HepG2 (cell line): Measurements from ENCODE around the gene TMC4. TPM values are rescaled to one million over a fixed set of nuclear protein-coding genes. Genes with fewer than 3 reads are reported as not detected.

ENCODE experiments used
- AGO1 ChIP-seq: fragments of 200-400 bp; formaldehyde crosslinking; IDR thresholded peaks from 2 replicates; pipeline ENCODE4 v1.6.1; 2017; ENCODE audit warnings: mild to moderate bottlenecking, low read depth, low read length, moderate library complexity; ENCODE audit not compliant: poor library complexity, severe bottlenecking
- AKAP8 ChIP-seq: sonication (generic); formaldehyde crosslinking; IDR thresholded peaks from 2 replicates; pipeline ENCODE4 v1.5.1; 2020; ENCODE audit warnings: mild to moderate bottlenecking, missing genetic modification reagents
- DR1 ChIP-seq: sonication (generic); formaldehyde crosslinking; IDR thresholded peaks from 2 replicates; pipeline ENCODE4 v1.8.0; 2021; ENCODE audit warnings: mild to moderate bottlenecking, missing genetic modification reagents, inconsistent platforms
- GMEB1 ChIP-seq: sonication (generic); formaldehyde crosslinking; IDR thresholded peaks from 2 replicates; pipeline ENCODE4 v1.5.1; 2020; ENCODE audit warnings: missing genetic modification reagents, mild to moderate bottlenecking, borderline replicate concordance
- HOXD1 ChIP-seq: sonication (generic); formaldehyde crosslinking; IDR thresholded peaks from 2 replicates; pipeline ENCODE4 v1.5.0; 2020; ENCODE audit warnings: missing genetic modification reagents
- PPARG ChIP-seq: conservative IDR thresholded peaks from 2 replicates; pipeline ENCODE4 v1.6.1; 2016; ENCODE audit warnings: missing biosample characterization, missing genetic modification reagents
- PTBP1 ChIP-seq: fragments of 200-400 bp; formaldehyde crosslinking; IDR thresholded peaks from 2 replicates; pipeline ENCODE4 v1.6.1; 2018; ENCODE audit warnings: low read length, low read depth; ENCODE audit not compliant: poor library complexity, severe bottlenecking
- SIN3B ChIP-seq: fragments of 150-350 bp; IDR thresholded peaks from 2 replicates; pipeline ENCODE4 v1.6.1; 2014; ENCODE audit warnings: low read length
- YEATS2 ChIP-seq: sonication (generic); formaldehyde crosslinking; IDR thresholded peaks from 2 replicates; pipeline ENCODE4 v1.4.0; 2020; ENCODE audit warnings: missing genetic modification reagents, borderline replicate concordance
- ZNF256 ChIP-seq: sonication (generic); formaldehyde crosslinking; conservative IDR thresholded peaks from 2 replicates; pipeline ENCODE4 v1.4.0; 2020; ENCODE audit warnings: missing genetic modification reagents
- ZNF326 ChIP-seq: sonication (generic); formaldehyde crosslinking; IDR thresholded peaks from 2 replicates; pipeline ENCODE4 v1.4.0; 2020; ENCODE audit warnings: missing genetic modification reagents, borderline replicate concordance
- ZNF709 ChIP-seq: sonication (generic); formaldehyde crosslinking; IDR thresholded peaks from 2 replicates; pipeline ENCODE4 v1.5.0; 2020; ENCODE audit warnings: mild to moderate bottlenecking, missing genetic modification reagents
- ZNF749 ChIP-seq: sonication (generic); formaldehyde crosslinking; IDR thresholded peaks from 2 replicates; pipeline ENCODE4 v1.8.0; 2022; ENCODE audit warnings: mild to moderate bottlenecking, missing genetic modification reagents, moderate library complexity, borderline replicate concordance
- ZNF781 ChIP-seq: sonication (generic); formaldehyde crosslinking; IDR thresholded peaks from 2 replicates; pipeline ENCODE4 v1.5.1; 2020; ENCODE audit warnings: borderline replicate concordance, mild to moderate bottlenecking, missing genetic modification reagents; ENCODE audit errors: not compliant biosample characterization
- polyA plus RNA-seq, 8 experiments: library from polyadenylated mRNA; depleted of rRNA in 3 of 8; stranded (reverse) in 7 of 8; unstranded in 1 of 8; fragments of >200 nt; fragmentation: Illumina TruSeq in 4 of 8; extraction: Trizol in 4 of 8; gene quantifications; 2 replicates each; pipeline versions ENCODE4 v1.2.1 to v1.2.3, GENCODE V29; 2011 to 2016; ENCODE audit warnings: low read depth in 4 of 8, missing spikeins in 1 of 8, mixed read lengths in 1 of 8; ENCODE audit not compliant: insufficient read depth in 1 of 8
- total RNA-seq, 5 experiments: library from RNA; depleted of rRNA; stranded (reverse); fragments of >200 nt; fragmentation: Illumina TruSeq; extraction: Trizol; gene quantifications; 2 replicates each; pipeline ENCODE4 v1.2.3, GENCODE V29; 2016; ENCODE audit warnings: low read depth in 1 of 5
- TF ChIP-seq, protein P1 (sequence below): sonication (generic); formaldehyde crosslinking; IDR thresholded peaks from 2 replicates; pipeline ENCODE4 v1.5.1; 2020; ENCODE audit warnings: mild to moderate bottlenecking, missing genetic modification reagents
- TF ChIP-seq, protein P2 (sequence below): sonication (generic); formaldehyde crosslinking; IDR thresholded peaks from 2 replicates; pipeline ENCODE4 v1.8.1; 2023; ENCODE audit warnings: mild to moderate bottlenecking, moderate library complexity, missing genetic modification reagents
- TF ChIP-seq, protein P3 (sequence below): sonication (generic); formaldehyde crosslinking; IDR thresholded peaks from 2 replicates; pipeline ENCODE4 v1.5.1; 2020; ENCODE audit warnings: missing genetic modification reagents, mild to moderate bottlenecking, borderline replicate concordance
- TF ChIP-seq, protein P4 (sequence below): sonication (generic); formaldehyde crosslinking; IDR thresholded peaks from 2 replicates; pipeline ENCODE4 v1.4.0; 2020; ENCODE audit warnings: missing genetic modification reagents, borderline replicate concordance

The TMC4 gene
- total and polyA plus RNA-seq, 2 of the 13 experiments (the other 11 are each of a cell fraction or from before 2014, with no cell fraction given), result 0.13 to 0.24 TPM

GRCh38 chr19:54209058-54209810, 36.3 kb upstream of the TMC4 start (continued):
- TF ChIP-seq, protein P1, sequence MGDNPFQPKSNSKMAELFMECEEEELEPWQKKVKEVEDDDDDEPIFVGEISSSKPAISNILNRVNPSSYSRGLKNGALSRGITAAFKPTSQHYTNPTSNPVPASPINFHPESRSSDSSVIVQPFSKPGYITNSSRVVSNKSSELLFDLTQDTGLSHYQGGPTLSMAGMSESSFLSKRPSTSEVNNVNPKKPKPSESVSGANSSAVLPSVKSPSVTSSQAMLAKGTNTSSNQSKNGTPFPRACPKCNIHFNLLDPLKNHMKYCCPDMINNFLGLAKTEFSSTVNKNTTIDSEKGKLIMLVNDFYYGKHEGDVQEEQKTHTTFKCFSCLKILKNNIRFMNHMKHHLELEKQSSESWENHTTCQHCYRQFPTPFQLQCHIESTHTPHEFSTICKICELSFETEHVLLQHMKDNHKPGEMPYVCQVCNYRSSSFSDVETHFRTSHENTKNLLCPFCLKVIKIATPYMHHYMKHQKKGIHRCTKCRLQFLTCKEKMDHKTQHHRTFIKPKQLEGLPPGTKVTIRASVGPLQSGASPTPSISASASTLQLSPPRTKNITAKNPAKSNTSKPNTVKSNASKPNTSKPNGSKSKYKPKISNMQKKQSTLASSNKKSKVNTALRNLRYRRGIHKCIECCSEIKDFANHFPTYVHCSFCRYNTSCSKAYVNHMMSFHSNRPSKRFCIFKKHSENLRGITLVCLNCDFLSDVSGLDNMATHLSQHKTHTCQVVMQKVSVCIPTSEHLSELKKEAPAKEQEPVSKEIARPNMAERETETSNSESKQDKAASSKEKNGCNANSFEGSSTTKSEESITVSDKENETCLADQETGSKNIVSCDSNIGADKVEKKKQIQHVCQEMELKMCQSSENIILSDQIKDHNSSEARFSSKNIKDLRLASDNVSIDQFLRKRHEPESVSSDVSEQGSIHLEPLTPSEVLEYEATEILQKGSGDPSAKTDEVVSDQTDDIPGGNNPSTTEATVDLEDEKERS, result no peak
- TF ChIP-seq PTBP1 (peak; percentile 66), ZNF326 (0 out of 2 replicates have a peak, but pooled peaks have one; percentile 5), ZNF256 (CRISPR knock-in tag) (no peak), HOXD1 (CRISPR knock-in tag) (no peak), PPARG (no peak), AGO1 (peak; percentile 98), GMEB1 (CRISPR knock-in tag) (no peak), ZNF709 (CRISPR knock-in tag) (no peak), SIN3B (no peak), YEATS2 (no peak), ZNF781 (CRISPR knock-in tag) (no peak), AKAP8 (CRISPR knock-in tag) (peak; percentile 93), DR1 (CRISPR knock-in tag) (0 out of 2 replicates have a peak, but pooled peaks have one; percentile 38), ZNF749 (CRISPR knock-in tag) (no peak)
- TF ChIP-seq, protein P2, sequence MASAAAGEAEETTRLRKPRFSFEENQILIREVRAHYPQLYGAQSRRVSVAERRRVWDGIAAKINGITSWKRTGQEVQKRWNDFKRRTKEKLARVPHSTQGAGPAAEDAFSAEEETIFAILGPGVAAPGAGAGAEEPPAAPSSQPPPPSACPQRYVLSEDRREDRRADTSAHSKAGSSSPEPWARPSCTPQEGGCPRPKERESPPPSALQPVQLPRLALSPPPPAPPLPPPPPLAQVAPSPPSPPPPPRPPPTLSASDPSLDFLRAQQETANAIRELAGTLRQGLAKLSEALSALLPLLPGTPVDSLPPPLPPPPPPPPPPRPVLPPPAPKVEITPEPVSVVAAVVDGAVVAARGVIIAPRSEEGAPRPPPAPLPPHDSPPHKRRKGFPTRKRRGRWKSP (CRISPR knock-in tag), result no peak
- TF ChIP-seq, protein P3, sequence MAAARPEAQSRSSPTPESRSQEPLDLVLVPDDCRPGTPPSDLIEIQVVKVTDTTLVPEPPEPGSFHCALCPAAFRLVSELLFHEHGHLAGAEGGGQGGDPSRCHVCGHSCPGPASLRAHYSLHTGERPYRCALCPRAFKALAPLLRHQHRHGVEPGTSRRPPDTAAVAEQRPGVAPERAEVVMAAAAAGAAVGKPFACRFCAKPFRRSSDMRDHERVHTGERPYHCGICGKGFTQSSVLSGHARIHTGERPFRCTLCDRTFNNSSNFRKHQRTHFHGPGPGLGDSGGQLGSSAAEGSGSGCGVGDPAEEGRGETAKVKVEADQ (CRISPR knock-in tag), result no peak
- TF ChIP-seq, protein P4, sequence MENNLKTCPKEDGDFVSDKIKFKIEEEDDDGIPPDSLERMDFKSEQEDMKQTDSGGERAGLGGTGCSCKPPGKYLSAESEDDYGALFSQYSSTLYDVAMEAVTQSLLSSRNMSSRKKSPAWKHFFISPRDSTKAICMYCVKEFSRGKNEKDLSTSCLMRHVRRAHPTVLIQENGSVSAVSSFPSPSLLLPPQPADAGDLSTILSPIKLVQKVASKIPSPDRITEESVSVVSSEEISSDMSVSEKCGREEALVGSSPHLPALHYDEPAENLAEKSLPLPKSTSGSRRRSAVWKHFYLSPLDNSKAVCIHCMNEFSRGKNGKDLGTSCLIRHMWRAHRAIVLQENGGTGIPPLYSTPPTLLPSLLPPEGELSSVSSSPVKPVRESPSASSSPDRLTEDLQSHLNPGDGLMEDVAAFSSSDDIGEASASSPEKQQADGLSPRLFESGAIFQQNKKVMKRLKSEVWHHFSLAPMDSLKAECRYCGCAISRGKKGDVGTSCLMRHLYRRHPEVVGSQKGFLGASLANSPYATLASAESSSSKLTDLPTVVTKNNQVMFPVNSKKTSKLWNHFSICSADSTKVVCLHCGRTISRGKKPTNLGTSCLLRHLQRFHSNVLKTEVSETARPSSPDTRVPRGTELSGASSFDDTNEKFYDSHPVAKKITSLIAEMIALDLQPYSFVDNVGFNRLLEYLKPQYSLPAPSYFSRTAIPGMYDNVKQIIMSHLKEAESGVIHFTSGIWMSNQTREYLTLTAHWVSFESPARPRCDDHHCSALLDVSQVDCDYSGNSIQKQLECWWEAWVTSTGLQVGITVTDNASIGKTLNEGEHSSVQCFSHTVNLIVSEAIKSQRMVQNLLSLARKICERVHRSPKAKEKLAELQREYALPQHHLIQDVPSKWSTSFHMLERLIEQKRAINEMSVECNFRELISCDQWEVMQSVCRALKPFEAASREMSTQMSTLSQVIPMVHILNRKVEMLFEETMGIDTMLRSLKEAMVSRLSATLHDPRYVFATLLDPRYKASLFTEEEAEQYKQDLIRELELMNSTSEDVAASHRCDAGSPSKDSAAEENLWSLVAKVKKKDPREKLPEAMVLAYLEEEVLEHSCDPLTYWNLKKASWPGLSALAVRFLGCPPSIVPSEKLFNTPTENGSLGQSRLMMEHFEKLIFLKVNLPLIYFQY (CRISPR knock-in tag), result no peak
